MM.1S (cell line): ENCODE data around the gene CLEC16A.

ENCODE experiments used
- EZH2 ChIP-seq: fragments of 300-600 bp; sonication (generic); optimal IDR thresholded peaks from 2 replicates; pipeline ENCODE3; 2017; ENCODE audit warnings: low read depth, mild to moderate bottlenecking, antibody characterized with exemption, low read length, mixed read lengths
- TF ChIP-seq, protein P1 (sequence below): fragments of 300-600 bp; sonication (generic); IDR thresholded peaks from 2 replicates; pipeline ENCODE4 v1.5.1; 2016; ENCODE audit warnings: antibody characterized with exemption, low read length, mixed read lengths

GRCh38 chr16:11168386-11169051 is 224.2 kb downstream of the CLEC16A start:
- TF ChIP-seq, protein P1, sequence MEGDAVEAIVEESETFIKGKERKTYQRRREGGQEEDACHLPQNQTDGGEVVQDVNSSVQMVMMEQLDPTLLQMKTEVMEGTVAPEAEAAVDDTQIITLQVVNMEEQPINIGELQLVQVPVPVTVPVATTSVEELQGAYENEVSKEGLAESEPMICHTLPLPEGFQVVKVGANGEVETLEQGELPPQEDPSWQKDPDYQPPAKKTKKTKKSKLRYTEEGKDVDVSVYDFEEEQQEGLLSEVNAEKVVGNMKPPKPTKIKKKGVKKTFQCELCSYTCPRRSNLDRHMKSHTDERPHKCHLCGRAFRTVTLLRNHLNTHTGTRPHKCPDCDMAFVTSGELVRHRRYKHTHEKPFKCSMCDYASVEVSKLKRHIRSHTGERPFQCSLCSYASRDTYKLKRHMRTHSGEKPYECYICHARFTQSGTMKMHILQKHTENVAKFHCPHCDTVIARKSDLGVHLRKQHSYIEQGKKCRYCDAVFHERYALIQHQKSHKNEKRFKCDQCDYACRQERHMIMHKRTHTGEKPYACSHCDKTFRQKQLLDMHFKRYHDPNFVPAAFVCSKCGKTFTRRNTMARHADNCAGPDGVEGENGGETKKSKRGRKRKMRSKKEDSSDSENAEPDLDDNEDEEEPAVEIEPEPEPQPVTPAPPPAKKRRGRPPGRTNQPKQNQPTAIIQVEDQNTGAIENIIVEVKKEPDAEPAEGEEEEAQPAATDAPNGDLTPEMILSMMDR = no peak
- no peak for TF ChIP-seq EZH2
